H1 (cell line): ENCODE data around the gene CASK. TPM values are rescaled to one million over a fixed set of nuclear protein-coding genes. Genes with fewer than 3 reads are reported as not detected.

Experiments used
- BCL11A ChIP-seq, 2 experiments: IDR thresholded peaks; one replicate each; pipeline ENCODE4 v1.6.1; 2011; ENCODE audit warnings: low read depth in 2 of 2, low read length in 2 of 2, mild to moderate bottlenecking in 2 of 2
- CHD7 ChIP-seq: fragments of 300-600 bp; sonication (generic); IDR thresholded peaks from 2 replicates; pipeline ENCODE4 v1.7.1; 2012; ENCODE audit warnings: low read length, moderate library complexity, mild to moderate bottlenecking, inconsistent platforms; ENCODE audit not compliant: insufficient replicate concordance
- HDAC6 ChIP-seq: IDR thresholded peaks from one replicate; pipeline ENCODE4 v1.7.1; 2012; ENCODE audit warnings: low read depth, mild to moderate bottlenecking, inconsistent platforms, low read length, moderate library complexity
- POLR2AphosphoS5 ChIP-seq: IDR thresholded peaks from 2 replicates; pipeline ENCODE4 v1.6.1; 2011; ENCODE audit warnings: low read depth, low read length
- SIN3A ChIP-seq, 2 experiments: IDR thresholded peaks in 1 of 2; conservative IDR thresholded peaks in 1 of 2; 2 replicates each; pipeline ENCODE4 v1.6.1; 2011 to 2012; ENCODE audit warnings: low read length in 2 of 2, improper control_type of control experiment in 1 of 2, low read depth in 1 of 2, mild to moderate bottlenecking in 1 of 2
- YY1 ChIP-seq: IDR thresholded peaks from 2 replicates; pipeline ENCODE4 v1.6.1; 2011; ENCODE audit warnings: low read depth, mild to moderate bottlenecking, low read length
- polyA plus RNA-seq, 7 experiments: library from polyadenylated mRNA; depleted of rRNA in 3 of 7; stranded (reverse) in 5 of 7; unstranded in 2 of 7; fragments of >200 nt in 5 of 7; fragments of 200-250 nt in 2 of 7; gene quantifications; 1 replicate in 5 of 7; 2 replicates in 1 of 7; 4 replicates in 1 of 7; pipeline versions ENCODE4 v1.2.1 to v1.2.3, GENCODE V29; 2011 to 2013; ENCODE audit warnings: missing spikeins in 2 of 7, mixed read lengths in 2 of 7
- total RNA-seq: library from RNA; stranded (reverse); fragmentation: NEBNext Ultra II Directional; extraction: Animal tissue kit (Norgen Biotek cat#: 25700); gene quantifications from 2 replicates; pipeline ENCODE4 v1.2.1, GENCODE V29; 2021

The CASK gene
- total and polyA plus RNA-seq, 2 of the 8 experiments (the other 6 are each of a cell fraction or from before 2014, with no cell fraction given): 21.6 to 55.1 TPM

DNA sequence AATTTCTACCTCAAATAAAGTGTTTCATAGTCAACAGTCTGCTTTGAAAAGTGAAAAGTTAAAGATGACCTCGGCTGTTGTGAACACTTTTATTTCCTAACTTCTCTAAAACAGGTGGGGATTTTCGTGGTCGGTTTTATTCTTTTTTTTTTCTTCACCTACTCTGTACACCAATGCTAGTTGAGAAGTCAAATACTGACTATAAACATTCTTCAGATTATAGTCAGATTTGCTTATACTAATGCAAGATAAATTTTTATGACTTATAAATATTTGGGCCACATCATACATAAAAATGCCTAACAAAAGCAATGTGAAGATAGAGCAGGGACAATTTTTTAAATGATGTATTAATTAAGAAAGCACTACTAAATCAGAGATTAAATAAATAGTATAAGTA is 332.7 kb downstream of the CASK start (continued):
- no peak for TF ChIP-seq CHD7
- no peak for TF ChIP-seq POLR2AphosphoS5
- no peak for TF ChIP-seq HDAC6
- TF ChIP-seq BCL11A (IDR thresholded peaks at IDR 0.05; ENCODE audit: low read depth in 2 of 2, low read length in 2 of 2): no peak
- TF ChIP-seq YY1: no peak
- TF ChIP-seq SIN3A (conservative IDR thresholded peaks at IDR 0.05 in 1 of 2, IDR thresholded peaks at IDR 0.05 in 1 of 2; ENCODE audit: low read depth in 1 of 2, low read length in 2 of 2): no peak
